Osteocyte (in vitro differentiated cells): ENCODE measurements around the gene FAM222B. TPM values are rescaled to one million over a fixed set of nuclear protein-coding genes. Genes with fewer than 3 reads are reported as not detected.
A peak's percentile ranks its signal among the peaks of the same experiment; 100 is the strongest.
"Not testable (repeated sequence)": the region's sequence is repeated elsewhere in the genome, so short reads cannot be mapped to it uniquely, and the experiment has no call there.

Experiments
- DNase-seq: peaks from one replicate; pipeline ENCODE4 v3.0.0; 2021; ENCODE audit warnings: mixed read lengths; ENCODE audit not compliant: unreplicated experiment; ENCODE audit errors: extremely low spot score
- H3K27ac Mint-ChIP-seq: one replicate; pipeline ENCODE4 v1.8.0; 2021; ENCODE audit warnings: mild to moderate bottlenecking, mixed read lengths; ENCODE audit not compliant: unreplicated experiment
- H3K27me3 Mint-ChIP-seq: one replicate; pipeline ENCODE4 v1.8.0; 2021; ENCODE audit warnings: mixed read lengths; ENCODE audit not compliant: unreplicated experiment
- H3K36me3 Mint-ChIP-seq: one replicate; pipeline ENCODE4 v1.8.0; 2021; ENCODE audit warnings: mixed read lengths; ENCODE audit not compliant: unreplicated experiment
- H3K4me1 Mint-ChIP-seq: one replicate; pipeline ENCODE4 v1.8.0; 2021; ENCODE audit warnings: mixed read lengths; ENCODE audit not compliant: unreplicated experiment
- H3K4me3 Mint-ChIP-seq: one replicate; pipeline ENCODE4 v1.8.0; 2021; ENCODE audit warnings: mild to moderate bottlenecking, moderate library complexity, mixed read lengths; ENCODE audit not compliant: unreplicated experiment
- H3K9me3 Mint-ChIP-seq: one replicate; pipeline ENCODE4 v1.8.0; 2021; ENCODE audit warnings: mixed read lengths; ENCODE audit not compliant: unreplicated experiment
- total RNA-seq: library from RNA; stranded (reverse); gene quantifications from 2 replicates; pipeline ENCODE4 v1.2.1, GENCODE V29; 2021
- TF ChIP-seq, protein P1 (sequence below): fragments of 200-600 bp; sonication (generic); IDR thresholded peaks from 2 replicates; pipeline ENCODE4 v1.5.0; 2021; ENCODE audit warnings: antibody characterized with exemption, mild to moderate bottlenecking, moderate library complexity

The FAM222B gene
- total RNA-seq, 1 donor from 2014 or later: 21.2 TPM

- TF ChIP-seq, protein P1, sequence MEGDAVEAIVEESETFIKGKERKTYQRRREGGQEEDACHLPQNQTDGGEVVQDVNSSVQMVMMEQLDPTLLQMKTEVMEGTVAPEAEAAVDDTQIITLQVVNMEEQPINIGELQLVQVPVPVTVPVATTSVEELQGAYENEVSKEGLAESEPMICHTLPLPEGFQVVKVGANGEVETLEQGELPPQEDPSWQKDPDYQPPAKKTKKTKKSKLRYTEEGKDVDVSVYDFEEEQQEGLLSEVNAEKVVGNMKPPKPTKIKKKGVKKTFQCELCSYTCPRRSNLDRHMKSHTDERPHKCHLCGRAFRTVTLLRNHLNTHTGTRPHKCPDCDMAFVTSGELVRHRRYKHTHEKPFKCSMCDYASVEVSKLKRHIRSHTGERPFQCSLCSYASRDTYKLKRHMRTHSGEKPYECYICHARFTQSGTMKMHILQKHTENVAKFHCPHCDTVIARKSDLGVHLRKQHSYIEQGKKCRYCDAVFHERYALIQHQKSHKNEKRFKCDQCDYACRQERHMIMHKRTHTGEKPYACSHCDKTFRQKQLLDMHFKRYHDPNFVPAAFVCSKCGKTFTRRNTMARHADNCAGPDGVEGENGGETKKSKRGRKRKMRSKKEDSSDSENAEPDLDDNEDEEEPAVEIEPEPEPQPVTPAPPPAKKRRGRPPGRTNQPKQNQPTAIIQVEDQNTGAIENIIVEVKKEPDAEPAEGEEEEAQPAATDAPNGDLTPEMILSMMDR: no peak
- Mint-ChIP-seq H3K4me3 (peak overlapping the region; percentile 98), H3K27me3 (no peaks in the 10 kb centered on the region), H3K27ac (peak overlapping the region; percentile 85), H3K9me3 (no peaks in the 10 kb centered on the region), H3K4me1 (peaks cover 34% of the 10 kb centered on the region), H3K36me3 (no peaks in the 10 kb centered on the region)
- DNase-seq: no peak
These were observed 699 bp downstream of the FAM222B start for GRCh38 chr17:28841901-28842281.

DNA sequence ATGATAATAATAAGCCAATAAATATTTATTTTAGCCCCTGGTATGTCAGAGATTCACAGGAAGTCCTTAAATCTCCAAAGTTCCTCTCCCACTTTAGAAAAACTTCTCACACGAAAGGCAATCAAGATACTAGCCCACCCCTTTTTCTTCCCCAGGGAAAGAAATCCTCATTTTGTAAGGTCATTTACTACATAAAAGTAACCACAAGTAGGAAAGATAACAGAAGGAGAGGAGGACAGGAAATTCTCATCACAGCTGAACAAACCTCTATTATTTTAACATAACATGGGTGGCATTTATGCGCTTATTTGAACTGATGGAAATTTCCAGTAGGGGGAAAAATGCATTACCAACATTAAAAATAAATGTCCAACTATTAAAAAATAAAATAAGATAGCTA is 3.4 kb downstream of the FAM222B start:
- Mint-ChIP-seq H3K9me3 (no peaks in the 10 kb centered on the region), H3K4me3 (peak overlapping the region; percentile 49), H3K36me3 (peaks cover 2% of the 10 kb centered on the region), H3K27me3 (no peaks in the 10 kb centered on the region), H3K4me1 (peaks cover 34% of the 10 kb centered on the region), H3K27ac (peak overlapping the region; percentile 85)
- no peak for DNase-seq
- TF ChIP-seq, protein P1: no peak

DNA sequence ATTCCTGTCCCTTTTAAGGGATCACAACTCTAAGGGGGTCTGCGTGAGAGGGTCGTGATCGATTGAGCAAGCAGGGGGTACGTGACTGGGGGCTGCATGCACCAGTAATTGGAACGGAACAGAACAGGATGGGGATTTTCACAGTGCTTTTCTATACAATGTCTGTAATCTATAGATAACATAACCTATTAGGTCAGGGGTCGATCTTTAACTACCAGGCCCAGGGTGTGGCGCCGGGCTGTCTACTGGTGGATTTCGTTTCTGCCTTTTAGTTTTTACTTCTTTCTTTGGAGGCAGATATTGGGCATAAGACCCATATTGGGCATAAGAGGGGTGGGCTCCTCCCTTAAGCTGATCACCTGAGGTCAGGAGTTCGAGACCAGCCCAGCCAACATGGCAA is 6.0 kb downstream of the FAM222B start:
- not testable (repeated sequence) for H3K27me3 Mint-ChIP-seq, H3K27ac Mint-ChIP-seq, H3K9me3 Mint-ChIP-seq, DNase-seq, H3K4me3 Mint-ChIP-seq
- H3K36me3 Mint-ChIP-seq: peaks cover 10% of the 10 kb centered on the region
- peaks cover 23% of the 10 kb centered on the region for H3K4me1 Mint-ChIP-seq

DNA sequence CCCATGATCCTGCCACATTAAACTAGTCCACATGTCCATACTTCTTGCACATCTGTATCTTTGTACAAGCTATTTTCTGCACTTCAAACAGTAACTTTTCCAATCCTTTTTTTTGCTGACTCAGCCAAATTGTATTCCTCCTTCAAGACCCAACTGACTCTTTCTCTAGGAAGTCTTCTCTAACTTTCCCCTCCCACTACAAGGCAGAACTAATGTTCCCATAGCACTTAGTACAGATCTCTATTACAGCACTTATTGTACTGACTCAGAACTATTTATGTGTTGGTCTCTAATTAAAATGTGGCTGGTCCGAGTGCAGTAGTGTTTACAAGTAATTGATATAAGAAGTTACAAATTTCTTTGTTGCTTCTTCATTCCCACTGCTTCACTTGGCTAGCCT is 8.2 kb downstream of the FAM222B start:
- H3K27me3 Mint-ChIP-seq: no peaks in the 10 kb centered on the region
- TF ChIP-seq, protein P1: no peak
- H3K27ac Mint-ChIP-seq: no peak overlapping the region
- no peaks in the 10 kb centered on the region for H3K9me3 Mint-ChIP-seq
- H3K4me1 Mint-ChIP-seq: peaks cover 12% of the 10 kb centered on the region
- peaks cover 12% of the 10 kb centered on the region for H3K36me3 Mint-ChIP-seq
- DNase-seq: no peak
- no peak overlapping the region for H3K4me3 Mint-ChIP-seq

DNA sequence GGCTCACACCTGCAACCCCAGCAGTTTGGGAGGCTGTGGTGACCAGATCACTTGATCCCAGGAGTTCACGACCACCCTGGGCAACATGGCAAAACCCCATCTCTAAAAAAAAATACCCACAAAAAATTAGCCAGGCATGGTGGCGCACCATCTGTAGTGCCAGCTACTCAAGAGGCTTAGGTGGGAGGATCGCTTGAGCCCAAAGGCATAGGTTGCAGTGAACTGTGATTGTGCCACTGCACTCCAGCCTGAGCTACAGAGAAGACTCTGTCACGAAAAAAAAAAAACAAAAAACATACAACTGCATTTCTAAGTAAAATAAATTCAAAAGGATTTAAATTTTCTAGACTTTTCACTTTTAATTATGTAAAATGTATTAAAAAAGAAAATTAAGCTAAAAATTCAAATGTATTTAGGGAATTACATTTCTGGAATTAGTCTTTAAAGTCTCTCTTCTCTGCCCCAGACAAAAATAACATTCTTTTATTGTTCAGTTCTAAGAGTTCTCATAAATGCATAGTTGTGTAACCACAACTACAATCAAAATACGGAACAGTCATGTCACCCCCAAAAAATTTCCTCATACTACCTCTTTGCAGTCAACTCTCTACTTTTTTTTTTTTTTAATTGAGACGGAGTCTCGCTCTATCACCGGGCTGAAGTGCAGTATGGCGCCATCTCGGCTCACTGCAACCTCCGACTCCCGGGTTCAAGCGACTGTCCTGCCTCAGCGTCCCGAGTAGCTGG is 14.1 kb downstream of the FAM222B start:
- peak overlapping the region; percentile 36 for H3K27ac Mint-ChIP-seq
- H3K9me3 Mint-ChIP-seq: no peaks in the 10 kb centered on the region
- no peak for DNase-seq
- peaks cover 24% of the 10 kb centered on the region for H3K4me1 Mint-ChIP-seq
- peaks cover 11% of the 10 kb centered on the region for H3K36me3 Mint-ChIP-seq
- TF ChIP-seq, protein P1: no peak
- no peak overlapping the region for H3K4me3 Mint-ChIP-seq
- H3K27me3 Mint-ChIP-seq: no peaks in the 10 kb centered on the region
